ENCODE measurements around the gene NCOA3.
A peak's percentile ranks its signal among the peaks of the same experiment; 100 is the strongest.
"Not testable (repeated sequence)": the region's sequence is repeated elsewhere in the genome, so short reads cannot be mapped to it uniquely, and the experiment has no call there.

The NCOA3 gene

GRCh38 chr20:47500554-47500953 is 1.1 kb upstream of the NCOA3 start:
- peak in 1 of 56 donors; percentile 2 for DNase-seq

- DNase-seq = peak in 1 of 56 donors; percentile 41
These were observed 588 bp upstream of the NCOA3 start for GRCh38 chr20:47501116-47501481.

GRCh38 chr20:47502271-47503239 is 868 bp downstream of the NCOA3 start:
- DNase-seq = peak in 17 of 56 donors; percentile 6 to 58 (median 33)

GRCh38 chr20:47503685-47504084 is 2.0 kb downstream of the NCOA3 start:
- no peak for DNase-seq

GRCh38 chr20:47506335-47506734 is 4.6 kb downstream of the NCOA3 start:
- DNase-seq = no peak

GRCh38 chr20:47506850-47507249 is 5.2 kb downstream of the NCOA3 start:
- DNase-seq = no peak

- not testable (repeated sequence) for DNase-seq
These were observed 5.7 kb downstream of the NCOA3 start for GRCh38 chr20:47507275-47507981.

- DNase-seq = no peak
These were observed 6.6 kb downstream of the NCOA3 start for GRCh38 chr20:47508278-47508677.

- no peak for DNase-seq
These were observed 7.5 kb downstream of the NCOA3 start for GRCh38 chr20:47509104-47509661.

- DNase-seq = no peak
These were observed 8.0 kb downstream of the NCOA3 start for GRCh38 chr20:47509685-47510084.

GRCh38 chr20:47515843-47516242 is 14.2 kb downstream of the NCOA3 start:
- no peak for DNase-seq

- DNase-seq = peak in 2 of 56 donors; percentile 1 to 14
These were observed 19.5 kb downstream of the NCOA3 start for GRCh38 chr20:47521059-47521808.

GRCh38 chr20:47524015-47524784 is 22.5 kb downstream of the NCOA3 start:
- no peak for DNase-seq

GRCh38 chr20:47527004-47527800 is 25.5 kb downstream of the NCOA3 start:
- DNase-seq = no peak

GRCh38 chr20:47529840-47530239 is 28.2 kb downstream of the NCOA3 start:
- DNase-seq = no peak

GRCh38 chr20:47531458-47531857 is 29.8 kb downstream of the NCOA3 start:
- DNase-seq = no peak

- no peak for DNase-seq
These were observed 30.3 kb downstream of the NCOA3 start for GRCh38 chr20:47532002-47532401.

GRCh38 chr20:47533518-47534062 is 31.9 kb downstream of the NCOA3 start:
- no peak for DNase-seq

- no peak for DNase-seq
These were observed 32.7 kb downstream of the NCOA3 start for GRCh38 chr20:47534405-47534804.

Measured in nucleus accumbens (tissue), 56 donors.